Breast epithelium (tissue), 3 donors: ENCODE data around the gene DGAT2.

Source experiments
- CTCF ChIP-seq, 3 donors: fragments of 450-650 bp; IDR thresholded peaks; one replicate each; pipeline ENCODE4 v1.5.1; 2016 to 2017; ENCODE audit warnings: antibody characterized with exemption in 3 of 3, mild to moderate bottlenecking in 3 of 3, moderate library complexity in 3 of 3
- POLR2A ChIP-seq: fragments of 450-650 bp; IDR thresholded peaks from one replicate; pipeline ENCODE4 v1.6.1; 2016; ENCODE audit warnings: antibody characterized with exemption, mild to moderate bottlenecking, moderate library complexity
- POLR2AphosphoS5 ChIP-seq, 3 donors: sonication (generic); formaldehyde crosslinking; IDR thresholded peaks; one replicate each; pipeline ENCODE4 v1.6.1; 2017; ENCODE audit warnings: antibody characterized with exemption in 3 of 3

DNA sequence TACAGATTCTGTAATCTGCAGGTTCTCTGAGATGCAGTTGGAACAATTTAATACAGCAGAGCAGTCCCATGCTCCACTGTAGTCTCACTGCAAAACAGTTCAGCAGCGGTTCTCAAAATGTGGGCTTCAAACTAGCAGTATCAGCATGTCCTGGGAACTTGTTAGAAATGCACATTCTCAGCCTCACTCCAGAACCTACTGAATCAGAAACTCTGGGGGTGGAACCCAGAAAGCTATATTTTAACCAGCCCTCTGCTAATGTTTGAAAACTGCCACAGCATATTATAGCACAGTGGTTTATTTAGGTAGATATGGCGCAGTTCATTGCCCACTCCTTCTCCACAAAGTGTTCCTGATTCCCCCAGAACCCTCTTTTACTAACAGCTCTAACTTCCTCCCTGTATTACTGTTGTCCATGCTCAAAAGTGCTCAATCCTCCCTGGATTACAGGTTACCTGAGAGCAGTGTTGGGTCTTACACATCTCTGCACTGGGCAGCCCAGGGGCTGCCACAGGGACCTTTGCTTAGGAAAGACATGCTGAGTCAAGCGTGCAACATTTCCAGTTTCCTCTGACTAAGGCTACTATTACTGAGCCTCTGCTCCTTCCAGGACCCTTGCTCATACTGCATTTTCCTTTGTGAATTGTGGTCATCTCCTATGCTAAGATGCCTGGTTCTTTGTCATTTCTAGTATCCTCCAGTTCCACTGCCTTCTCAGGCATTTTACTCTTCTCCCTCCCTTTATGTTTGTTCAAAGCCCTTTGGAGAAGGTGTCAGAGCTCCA is 7.7 kb upstream of the DGAT2 start:
- TF ChIP-seq CTCF (IDR thresholded peaks at IDR 0.05) (no peak), POLR2A (no peak), POLR2AphosphoS5 (IDR thresholded peaks at IDR 0.05) (no peak)
